ENCODE data around the gene ECSIT.
"Not testable (repeated sequence)": the region's sequence is repeated elsewhere in the genome, so short reads cannot be mapped to it uniquely, and the experiment has no call there.

The ECSIT gene

GRCh38 chr19:11475861-11476260 is 53.1 kb downstream of the ECSIT start:
- DNase-seq, result no peak

GRCh38 chr19:11475343-11475742 is 53.6 kb downstream of the ECSIT start:
- DNase-seq, result not testable (repeated sequence)

GRCh38 chr19:11473725-11474124 is 55.2 kb downstream of the ECSIT start:
- DNase-seq, result no peak

- not testable (repeated sequence) for DNase-seq
Observed at GRCh38 chr19:11468266-11468845, 60.6 kb downstream of the ECSIT start.

- no peak for DNase-seq
Observed at GRCh38 chr19:11465600-11465999, 63.3 kb downstream of the ECSIT start.

GRCh38 chr19:11464333-11465265 is 64.3 kb downstream of the ECSIT start:
- no peak for DNase-seq

GRCh38 chr19:11463391-11463790 is 65.5 kb downstream of the ECSIT start:
- DNase-seq, result no peak

- no peak for DNase-seq
Observed at GRCh38 chr19:11461453-11461852, 67.5 kb downstream of the ECSIT start.

- DNase-seq, result no peak
Observed at GRCh38 chr19:11460207-11460606, 68.7 kb downstream of the ECSIT start.

- DNase-seq, result not testable (repeated sequence)
Observed at GRCh38 chr19:11458912-11459311, 70.0 kb downstream of the ECSIT start.

GRCh38 chr19:11458236-11458900 is 70.6 kb downstream of the ECSIT start:
- no peak for DNase-seq

- no peak for DNase-seq
Observed at GRCh38 chr19:11457831-11458230, 71.1 kb downstream of the ECSIT start.

GRCh38 chr19:11457115-11457514 is 71.8 kb downstream of the ECSIT start:
- no peak for DNase-seq

GRCh38 chr19:11456659-11457058 is 72.3 kb downstream of the ECSIT start:
- no peak for DNase-seq
